ENCODE results near the gene DHRS4.

GRCh38 chr14:23935158-23935557, 18.4 kb upstream of the DHRS4 start:
- no peak for TF ChIP-seq REST (IDR thresholded peaks at IDR 0.05; ENCODE audit: low read depth)
- TF ChIP-seq NFIC (IDR thresholded peaks at IDR 0.05), result no peak

Data from Ishikawa (cell line).